ENCODE measurements around the gene RBM34. TPM values are rescaled to one million over a fixed set of nuclear protein-coding genes. Genes with fewer than 3 reads are reported as not detected.

Gene RBM34
- total RNA-seq, 1 donor from 2014 or later: 26.1 TPM

GRCh38 chr1:235156265-235156664 lies 4.8 kb downstream of the RBM34 start:
- no peak for ATAC-seq

GRCh38 chr1:235152235-235152634 lies 8.8 kb downstream of the RBM34 start:
- DNase-seq (ENCODE audit: low spot score) (no peak), ATAC-seq (no peak)

More at GRCh38 chr1:235156265-235156664, 4.8 kb downstream of the RBM34 start:
- DNase-seq (ENCODE audit: low spot score): no peak

GRCh38 chr1:235151033-235151432 lies 10.0 kb downstream of the RBM34 start:
- no peak for ATAC-seq
- DNase-seq (ENCODE audit: low spot score): no peak

- no peak for DNase-seq (ENCODE audit: low spot score)
- no peak for ATAC-seq
Observed at GRCh38 chr1:235149824-235150223, 11.2 kb downstream of the RBM34 start.

GRCh38 chr1:235147269-235147668 lies 13.8 kb downstream of the RBM34 start:
- no peak for ATAC-seq
- DNase-seq (ENCODE audit: low spot score): no peak

GRCh38 chr1:235145639-235146038 lies 15.4 kb downstream of the RBM34 start:
- no peak for ATAC-seq

GRCh38 chr1:235142991-235143390 lies 18.1 kb downstream of the RBM34 start:
- DNase-seq (ENCODE audit: low spot score): no peak
- ATAC-seq: no peak

More at GRCh38 chr1:235145639-235146038, 15.4 kb downstream of the RBM34 start:
- DNase-seq (ENCODE audit: low spot score): no peak

GRCh38 chr1:235139315-235139714 lies 21.7 kb downstream of the RBM34 start:
- no peak for DNase-seq (ENCODE audit: low spot score)
- no peak for ATAC-seq

GRCh38 chr1:235138821-235139220 lies 22.2 kb downstream of the RBM34 start:
- no peak for ATAC-seq

GRCh38 chr1:235136111-235136510 lies 24.9 kb downstream of the RBM34 start:
- peak; percentile 66 for ATAC-seq
- DNase-seq (ENCODE audit: low spot score): no peak

More at GRCh38 chr1:235138821-235139220, 22.2 kb downstream of the RBM34 start:
- DNase-seq (ENCODE audit: low spot score): no peak

GRCh38 chr1:235134171-235134570 lies 26.9 kb downstream of the RBM34 start:
- ATAC-seq: no peak
- DNase-seq (ENCODE audit: low spot score): no peak

- ATAC-seq (no peak), DNase-seq (ENCODE audit: low spot score) (no peak)
Observed at GRCh38 chr1:235133086-235133485, 28.0 kb downstream of the RBM34 start.

- DNase-seq (ENCODE audit: low spot score) (no peak), ATAC-seq (no peak)
Observed at GRCh38 chr1:235131961-235132360, 29.1 kb downstream of the RBM34 start.

- DNase-seq (ENCODE audit: low spot score) (no peak), ATAC-seq (no peak)
Observed at GRCh38 chr1:235130766-235131270, 30.2 kb downstream of the RBM34 start.

- DNase-seq (ENCODE audit: low spot score) (no peak), ATAC-seq (no peak)
Observed at GRCh38 chr1:235129774-235130570, 31.1 kb downstream of the RBM34 start.

GRCh38 chr1:235128456-235129328 lies 32.4 kb downstream of the RBM34 start, which contains the start of gene TOMM20:
Gene TOMM20 (minus strand): TSS chr1:235128837. CDS start chr1:235128715, 122 bp downstream.
- DNase-seq (ENCODE audit: low spot score): peak; percentile 98
- ATAC-seq: peak; percentile 97

- peak; percentile 4 for ATAC-seq
- DNase-seq (ENCODE audit: low spot score): no peak
Observed at GRCh38 chr1:235127732-235128455, 33.2 kb downstream of the RBM34 start.

- no peak for DNase-seq (ENCODE audit: low spot score)
- ATAC-seq: no peak
Observed at GRCh38 chr1:235127203-235127602, 33.8 kb downstream of the RBM34 start.

- DNase-seq (ENCODE audit: low spot score) (no peak), ATAC-seq (no peak)
Observed at GRCh38 chr1:235124665-235125064, 36.4 kb downstream of the RBM34 start.

- no peak for DNase-seq (ENCODE audit: low spot score)
- ATAC-seq: no peak
Observed at GRCh38 chr1:235124111-235124510, 36.9 kb downstream of the RBM34 start.

GRCh38 chr1:235122348-235122747 lies 38.7 kb downstream of the RBM34 start:
- no peak for ATAC-seq
- no peak for DNase-seq (ENCODE audit: low spot score)
